Astrocyte (in vitro differentiated cells and primary cell): Measurements from ENCODE around the gene ABCC11.

Source experiments
- EZH2 ChIP-seq: IDR thresholded peaks from 2 replicates; pipeline ENCODE4 v1.6.1; 2012; ENCODE audit warnings: mild to moderate bottlenecking, low read length, inconsistent platforms; ENCODE audit not compliant: insufficient read depth
- TF ChIP-seq, protein P1 (sequence below): IDR thresholded peaks from 2 replicates; pipeline ENCODE4 v1.5.1; 2011; ENCODE audit warnings: low read depth, mild to moderate bottlenecking, inconsistent platforms, low read length, moderate library complexity; ENCODE audit not compliant: insufficient read depth

DNA sequence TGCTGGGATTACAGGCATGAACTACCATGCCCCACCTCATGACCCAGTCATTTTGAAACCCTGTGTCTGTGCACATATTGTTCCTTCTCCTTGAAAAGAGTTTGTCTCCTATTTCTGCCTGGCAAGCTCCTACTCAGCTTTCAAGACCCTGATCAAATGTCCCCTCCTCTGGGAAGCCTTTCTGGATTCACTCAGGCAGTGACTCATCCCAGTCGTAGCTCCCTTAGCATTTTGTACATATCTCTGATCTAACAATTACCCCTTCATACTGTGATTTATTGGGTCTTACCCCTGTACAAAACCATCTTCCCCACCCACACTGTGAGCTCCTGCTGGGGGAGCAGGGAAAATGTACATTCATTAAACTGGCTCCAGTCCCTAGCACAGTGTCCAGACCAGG is 73.5 kb downstream of the ABCC11 start:
- TF ChIP-seq, protein P1, sequence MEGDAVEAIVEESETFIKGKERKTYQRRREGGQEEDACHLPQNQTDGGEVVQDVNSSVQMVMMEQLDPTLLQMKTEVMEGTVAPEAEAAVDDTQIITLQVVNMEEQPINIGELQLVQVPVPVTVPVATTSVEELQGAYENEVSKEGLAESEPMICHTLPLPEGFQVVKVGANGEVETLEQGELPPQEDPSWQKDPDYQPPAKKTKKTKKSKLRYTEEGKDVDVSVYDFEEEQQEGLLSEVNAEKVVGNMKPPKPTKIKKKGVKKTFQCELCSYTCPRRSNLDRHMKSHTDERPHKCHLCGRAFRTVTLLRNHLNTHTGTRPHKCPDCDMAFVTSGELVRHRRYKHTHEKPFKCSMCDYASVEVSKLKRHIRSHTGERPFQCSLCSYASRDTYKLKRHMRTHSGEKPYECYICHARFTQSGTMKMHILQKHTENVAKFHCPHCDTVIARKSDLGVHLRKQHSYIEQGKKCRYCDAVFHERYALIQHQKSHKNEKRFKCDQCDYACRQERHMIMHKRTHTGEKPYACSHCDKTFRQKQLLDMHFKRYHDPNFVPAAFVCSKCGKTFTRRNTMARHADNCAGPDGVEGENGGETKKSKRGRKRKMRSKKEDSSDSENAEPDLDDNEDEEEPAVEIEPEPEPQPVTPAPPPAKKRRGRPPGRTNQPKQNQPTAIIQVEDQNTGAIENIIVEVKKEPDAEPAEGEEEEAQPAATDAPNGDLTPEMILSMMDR, result no peak
- TF ChIP-seq EZH2, result no peak
